HepG2 (cell line): ENCODE measurements around the gene ABHD15. TPM values are rescaled to one million over a fixed set of nuclear protein-coding genes. Genes with fewer than 3 reads are reported as not detected.

ENCODE experiments used
- CCAR2 ChIP-seq: fragments of 200-400 bp; formaldehyde crosslinking; optimal IDR thresholded peaks from 2 replicates; pipeline ENCODE3; 2018; ENCODE audit warnings: low read depth, mild to moderate bottlenecking, low read length, moderate library complexity
- E2F5 ChIP-seq: sonication (generic); formaldehyde crosslinking; conservative IDR thresholded peaks from 2 replicates; pipeline ENCODE4 v1.4.0; 2020; ENCODE audit warnings: missing genetic modification reagents
- ELF4 ChIP-seq: sonication (generic); formaldehyde crosslinking; IDR thresholded peaks from 2 replicates; pipeline ENCODE4 v1.5.0; 2020; ENCODE audit warnings: missing genetic modification reagents, mild to moderate bottlenecking, moderate library complexity, borderline replicate concordance
- ESRRA ChIP-seq: sonication (generic); formaldehyde crosslinking; IDR thresholded peaks from 2 replicates; pipeline ENCODE4 v1.5.1; 2020; ENCODE audit warnings: mild to moderate bottlenecking, low read depth, missing genetic modification reagents
- NKX3-1 ChIP-seq: sonication (generic); formaldehyde crosslinking; IDR thresholded peaks from 2 replicates; pipeline ENCODE4 v1.5.0; 2020; ENCODE audit warnings: missing genetic modification reagents
- PITX1 ChIP-seq: sonication (generic); formaldehyde crosslinking; IDR thresholded peaks from 2 replicates; pipeline ENCODE4 v1.5.1; 2020; ENCODE audit warnings: mild to moderate bottlenecking, missing genetic modification reagents
- POLR2AphosphoS5 ChIP-seq: IDR thresholded peaks from 2 replicates; pipeline ENCODE4 v1.6.1; 2012; ENCODE audit warnings: low read depth, low read length
- PRDM4 ChIP-seq: sonication (generic); formaldehyde crosslinking; IDR thresholded peaks from 2 replicates; pipeline ENCODE4 v1.9.0; 2021; ENCODE audit warnings: missing genetic modification reagents, borderline replicate concordance
- RCOR2 ChIP-seq: IDR thresholded peaks from 2 replicates; pipeline ENCODE4 v1.6.1; 2016; ENCODE audit warnings: missing biosample characterization, missing genetic modification reagents
- SCMH1 ChIP-seq: sonication (generic); formaldehyde crosslinking; IDR thresholded peaks from 2 replicates; pipeline ENCODE4 v1.9.0; 2021; ENCODE audit warnings: missing genetic modification reagents, mild to moderate bottlenecking, borderline replicate concordance
- U2AF1 ChIP-seq: fragments of 200-400 bp; formaldehyde crosslinking; optimal IDR thresholded peaks from 2 replicates; pipeline ENCODE3; 2017; ENCODE audit warnings: mild to moderate bottlenecking, low read depth, low read length
- ZNF280B ChIP-seq: sonication (generic); formaldehyde crosslinking; IDR thresholded peaks from 2 replicates; pipeline ENCODE4 v1.5.0; 2020; ENCODE audit warnings: missing genetic modification reagents, mild to moderate bottlenecking, borderline replicate concordance
- ZNF431 ChIP-seq: sonication (generic); formaldehyde crosslinking; IDR thresholded peaks from 2 replicates; pipeline ENCODE4 v1.9.0; 2022; ENCODE audit warnings: missing genetic modification reagents, low read depth, mild to moderate bottlenecking, borderline replicate concordance
- ZNF747 ChIP-seq: sonication (generic); formaldehyde crosslinking; IDR thresholded peaks from 2 replicates; pipeline ENCODE4 v1.8.1; 2023; ENCODE audit warnings: missing genetic modification reagents, mild to moderate bottlenecking, borderline replicate concordance
- ZSCAN22 ChIP-seq: sonication (generic); formaldehyde crosslinking; IDR thresholded peaks from 2 replicates; pipeline ENCODE4 v1.4.0; 2020; ENCODE audit warnings: mild to moderate bottlenecking, missing genetic modification reagents
- polyA plus RNA-seq, 8 experiments: library from polyadenylated mRNA; depleted of rRNA in 3 of 8; stranded (reverse) in 7 of 8; unstranded in 1 of 8; fragments of >200 nt; fragmentation: Illumina TruSeq in 4 of 8; extraction: Trizol in 4 of 8; gene quantifications; 2 replicates each; pipeline versions ENCODE4 v1.2.1 to v1.2.3, GENCODE V29; 2011 to 2016; ENCODE audit warnings: low read depth in 4 of 8, missing spikeins in 1 of 8, mixed read lengths in 1 of 8; ENCODE audit not compliant: insufficient read depth in 1 of 8
- total RNA-seq, 5 experiments: library from RNA; depleted of rRNA; stranded (reverse); fragments of >200 nt; fragmentation: Illumina TruSeq; extraction: Trizol; gene quantifications; 2 replicates each; pipeline ENCODE4 v1.2.3, GENCODE V29; 2016; ENCODE audit warnings: low read depth in 1 of 5
- TF ChIP-seq, protein P1 (sequence below): sonication (generic); formaldehyde crosslinking; IDR thresholded peaks from 2 replicates; pipeline ENCODE4 v1.4.0; 2020; ENCODE audit warnings: missing genetic modification reagents, borderline replicate concordance
- TF ChIP-seq, protein P2 (sequence below): sonication (generic); formaldehyde crosslinking; IDR thresholded peaks from 2 replicates; pipeline ENCODE4 v1.4.0; 2020; ENCODE audit warnings: missing genetic modification reagents

The ABHD15 gene
- total and polyA plus RNA-seq, 2 of the 13 experiments (the other 11 are each of a cell fraction or from before 2014, with no cell fraction given): 2.4 to 7.7 TPM

GRCh38 chr17:29615492-29616299 lies 48.9 kb upstream of the ABHD15 start (continued):
- TF ChIP-seq, protein P1, sequence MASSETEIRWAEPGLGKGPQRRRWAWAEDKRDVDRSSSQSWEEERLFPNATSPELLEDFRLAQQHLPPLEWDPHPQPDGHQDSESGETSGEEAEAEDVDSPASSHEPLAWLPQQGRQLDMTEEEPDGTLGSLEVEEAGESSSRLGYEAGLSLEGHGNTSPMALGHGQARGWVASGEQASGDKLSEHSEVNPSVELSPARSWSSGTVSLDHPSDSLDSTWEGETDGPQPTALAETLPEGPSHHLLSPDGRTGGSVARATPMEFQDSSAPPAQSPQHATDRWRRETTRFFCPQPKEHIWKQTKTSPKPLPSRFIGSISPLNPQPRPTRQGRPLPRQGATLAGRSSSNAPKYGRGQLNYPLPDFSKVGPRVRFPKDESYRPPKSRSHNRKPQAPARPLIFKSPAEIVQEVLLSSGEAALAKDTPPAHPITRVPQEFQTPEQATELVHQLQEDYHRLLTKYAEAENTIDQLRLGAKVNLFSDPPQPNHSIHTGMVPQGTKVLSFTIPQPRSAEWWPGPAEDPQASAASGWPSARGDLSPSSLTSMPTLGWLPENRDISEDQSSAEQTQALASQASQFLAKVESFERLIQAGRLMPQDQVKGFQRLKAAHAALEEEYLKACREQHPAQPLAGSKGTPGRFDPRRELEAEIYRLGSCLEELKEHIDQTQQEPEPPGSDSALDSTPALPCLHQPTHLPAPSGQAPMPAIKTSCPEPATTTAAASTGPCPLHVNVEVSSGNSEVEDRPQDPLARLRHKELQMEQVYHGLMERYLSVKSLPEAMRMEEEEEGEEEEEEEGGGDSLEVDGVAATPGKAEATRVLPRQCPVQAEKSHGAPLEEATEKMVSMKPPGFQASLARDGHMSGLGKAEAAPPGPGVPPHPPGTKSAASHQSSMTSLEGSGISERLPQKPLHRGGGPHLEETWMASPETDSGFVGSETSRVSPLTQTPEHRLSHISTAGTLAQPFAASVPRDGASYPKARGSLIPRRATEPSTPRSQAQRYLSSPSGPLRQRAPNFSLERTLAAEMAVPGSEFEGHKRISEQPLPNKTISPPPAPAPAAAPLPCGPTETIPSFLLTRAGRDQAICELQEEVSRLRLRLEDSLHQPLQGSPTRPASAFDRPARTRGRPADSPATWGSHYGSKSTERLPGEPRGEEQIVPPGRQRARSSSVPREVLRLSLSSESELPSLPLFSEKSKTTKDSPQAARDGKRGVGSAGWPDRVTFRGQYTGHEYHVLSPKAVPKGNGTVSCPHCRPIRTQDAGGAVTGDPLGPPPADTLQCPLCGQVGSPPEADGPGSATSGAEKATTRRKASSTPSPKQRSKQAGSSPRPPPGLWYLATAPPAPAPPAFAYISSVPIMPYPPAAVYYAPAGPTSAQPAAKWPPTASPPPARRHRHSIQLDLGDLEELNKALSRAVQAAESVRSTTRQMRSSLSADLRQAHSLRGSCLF (CRISPR knock-in tag): no peak
- TF ChIP-seq ZNF747 (CRISPR knock-in tag): no peak
- no peak for TF ChIP-seq ESRRA
- TF ChIP-seq CCAR2: no peak
- no peak for TF ChIP-seq PRDM4
- TF ChIP-seq ELF4 (CRISPR knock-in tag): no peak
- TF ChIP-seq ZNF280B (CRISPR knock-in tag): no peak; the same call in 1 of the 2 replicates
- TF ChIP-seq ZNF431: no peak
- TF ChIP-seq SCMH1: no peak
- no peak for TF ChIP-seq U2AF1
- TF ChIP-seq E2F5 (CRISPR knock-in tag): no peak
- TF ChIP-seq POLR2AphosphoS5: no peak
- no peak for TF ChIP-seq ZSCAN22
- no peak for TF ChIP-seq NKX3-1 (CRISPR knock-in tag)
- TF ChIP-seq PITX1 (CRISPR knock-in tag): no peak
- no peak for TF ChIP-seq RCOR2 (CRISPR knock-in tag)
- TF ChIP-seq, protein P2, sequence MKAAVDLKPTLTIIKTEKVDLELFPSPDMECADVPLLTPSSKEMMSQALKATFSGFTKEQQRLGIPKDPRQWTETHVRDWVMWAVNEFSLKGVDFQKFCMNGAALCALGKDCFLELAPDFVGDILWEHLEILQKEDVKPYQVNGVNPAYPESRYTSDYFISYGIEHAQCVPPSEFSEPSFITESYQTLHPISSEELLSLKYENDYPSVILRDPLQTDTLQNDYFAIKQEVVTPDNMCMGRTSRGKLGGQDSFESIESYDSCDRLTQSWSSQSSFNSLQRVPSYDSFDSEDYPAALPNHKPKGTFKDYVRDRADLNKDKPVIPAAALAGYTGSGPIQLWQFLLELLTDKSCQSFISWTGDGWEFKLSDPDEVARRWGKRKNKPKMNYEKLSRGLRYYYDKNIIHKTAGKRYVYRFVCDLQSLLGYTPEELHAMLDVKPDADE (CRISPR knock-in tag): no peak
